GM12873 (cell line): ENCODE data around the gene ENPP7.

Experiments
- CTCF ChIP-seq: IDR thresholded peaks from 2 replicates; pipeline ENCODE4 v1.5.1; 2012; ENCODE audit warnings: low read depth, mild to moderate bottlenecking, moderate library complexity, low read length, control low read depth; ENCODE audit not compliant: insufficient read depth; ENCODE audit errors: missing control alignments

The ENPP7 gene

DNA sequence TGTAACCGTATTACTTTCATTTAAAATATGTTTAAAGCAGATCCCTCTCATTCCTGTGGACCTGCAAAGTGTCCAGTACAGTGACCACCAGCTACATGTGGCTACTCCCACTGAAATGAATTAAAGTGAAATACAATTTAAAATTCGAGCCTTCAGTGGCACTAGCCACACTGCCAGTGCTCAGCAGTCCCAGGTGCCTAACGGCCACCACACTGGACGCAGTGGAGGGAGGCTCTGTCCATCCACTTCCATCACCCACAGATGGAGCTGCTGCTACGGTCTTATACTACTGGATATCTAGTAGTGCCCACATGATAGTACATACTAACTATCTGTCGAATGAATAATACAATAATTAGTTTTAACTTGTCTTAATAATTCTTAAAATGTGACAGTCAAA, 44.9 kb downstream of the ENPP7 start:
- TF ChIP-seq CTCF: no peak

DNA sequence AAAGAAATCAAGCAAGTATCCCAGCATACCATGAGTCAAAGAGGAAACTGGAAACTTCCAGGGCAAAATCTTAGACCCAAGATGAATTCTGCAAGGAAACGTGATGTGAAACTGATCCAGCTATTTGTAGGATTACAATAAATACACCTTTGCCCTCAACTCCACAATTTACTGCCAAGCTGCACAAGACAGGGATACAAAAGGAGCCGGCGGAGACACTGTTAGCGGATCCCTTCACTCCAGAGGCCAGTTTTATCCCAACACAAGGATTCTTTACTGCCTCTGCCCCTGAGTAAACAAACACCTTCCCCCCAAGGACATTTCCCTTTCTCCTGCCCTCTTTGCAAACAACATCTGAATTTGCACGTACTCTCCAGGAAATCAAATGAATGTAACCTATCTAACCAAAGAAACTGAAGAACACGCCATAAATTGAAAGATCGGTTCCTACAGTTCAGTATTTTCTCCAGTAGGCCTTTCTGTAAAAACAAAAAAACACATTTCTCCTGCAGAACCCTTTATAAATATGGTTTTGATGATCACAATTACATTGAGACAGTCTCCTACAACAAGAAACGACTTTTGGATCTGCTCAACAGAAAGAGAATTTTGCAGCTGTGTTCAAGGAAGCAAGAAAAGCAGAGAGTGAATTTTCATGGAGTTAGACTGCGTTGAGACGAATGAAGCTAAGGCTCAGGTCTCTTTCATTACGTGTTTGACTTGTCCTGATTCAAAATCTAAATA, 45.8 kb downstream of the ENPP7 start:
- TF ChIP-seq CTCF: no peak

GRCh38 chr17:79777120-79777893, 46.6 kb downstream of the ENPP7 start:
- peak; percentile 28 for TF ChIP-seq CTCF

DNA sequence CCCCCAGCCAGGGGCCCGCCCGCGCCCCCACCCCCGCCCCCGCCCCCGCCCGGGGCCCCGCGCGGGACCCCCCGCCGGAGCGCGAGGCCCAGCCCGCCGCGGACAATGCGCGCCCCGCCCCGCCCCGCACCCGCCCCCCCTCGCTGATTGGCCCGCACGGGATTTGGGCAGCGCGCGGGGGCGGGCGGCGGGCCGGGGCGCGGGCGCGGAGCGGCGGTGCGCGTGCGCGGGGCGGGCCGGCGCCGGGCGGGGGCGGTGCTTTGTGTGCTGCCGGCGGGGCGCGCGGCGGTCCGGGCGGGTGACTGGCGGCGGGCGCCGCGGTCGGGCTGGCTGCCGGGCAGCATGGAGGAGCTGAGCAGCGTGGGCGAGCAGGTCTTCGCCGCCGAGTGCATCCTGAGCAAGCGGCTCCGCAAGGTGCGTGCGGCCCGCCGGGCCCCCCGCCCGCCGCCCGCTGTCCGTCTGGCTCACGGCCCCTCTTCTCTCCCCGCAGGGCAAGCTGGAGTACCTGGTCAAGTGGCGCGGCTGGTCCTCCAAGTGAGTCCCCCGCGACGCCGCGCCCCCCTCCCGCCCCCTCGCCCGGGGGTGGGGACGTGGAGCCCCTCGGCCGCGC, 47.3 kb downstream of the ENPP7 start, which contains the start of gene CBX2:
TSS of gene CBX2 (plus strand) at position 255 of the 610 bp plus-strand sequence. CDS start at position 343, 88 bp downstream.
- TF ChIP-seq CTCF: no peak

GRCh38 chr17:79778504-79779083, 47.9 kb downstream of the ENPP7 start:
- TF ChIP-seq CTCF: no peak

DNA sequence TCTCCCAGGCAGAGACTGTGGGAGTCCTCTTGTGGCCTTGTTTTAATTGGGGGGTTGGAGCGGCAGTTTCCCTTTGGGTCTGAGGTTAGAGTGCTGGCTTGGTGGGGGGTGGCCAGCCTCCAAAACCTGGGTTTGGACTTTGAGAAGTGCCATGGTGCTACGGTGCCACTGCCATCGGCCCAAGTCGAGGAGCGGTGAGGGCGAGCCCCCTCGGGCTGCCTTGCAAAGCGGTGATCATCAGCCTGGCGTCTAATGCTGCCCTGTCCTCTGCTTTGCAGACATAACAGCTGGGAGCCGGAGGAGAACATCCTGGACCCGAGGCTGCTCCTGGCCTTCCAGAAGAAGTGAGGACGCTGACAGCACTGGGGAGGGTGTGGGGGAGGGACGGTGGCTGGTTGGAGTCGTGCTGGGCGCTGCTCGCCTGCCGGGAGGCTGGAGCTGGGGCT, 48.4 kb downstream of the ENPP7 start:
- no peak for TF ChIP-seq CTCF
